Measurements from ENCODE around the gene RNF2.

DNA sequence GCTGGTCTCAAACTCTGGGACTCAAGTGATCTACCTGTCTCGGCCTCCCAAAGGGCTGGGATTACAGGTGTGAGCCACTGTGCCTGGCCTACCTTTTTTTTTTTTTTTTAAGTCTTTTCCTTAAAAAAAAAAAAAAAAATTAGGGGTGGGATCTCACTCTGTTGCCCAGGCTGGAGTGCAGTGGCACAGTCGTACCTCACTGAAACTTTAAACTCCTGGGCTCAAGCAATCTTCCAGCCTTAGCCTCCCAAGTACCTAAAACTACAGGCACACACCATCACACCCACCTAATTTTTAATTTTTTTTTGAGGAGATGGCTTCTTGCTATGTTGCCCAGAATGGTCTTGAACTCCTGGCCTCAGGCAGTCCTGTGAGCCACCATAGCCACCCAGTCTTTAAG lies 38.5 kb downstream of the RNF2 start:
- TF ChIP-seq, protein P1, sequence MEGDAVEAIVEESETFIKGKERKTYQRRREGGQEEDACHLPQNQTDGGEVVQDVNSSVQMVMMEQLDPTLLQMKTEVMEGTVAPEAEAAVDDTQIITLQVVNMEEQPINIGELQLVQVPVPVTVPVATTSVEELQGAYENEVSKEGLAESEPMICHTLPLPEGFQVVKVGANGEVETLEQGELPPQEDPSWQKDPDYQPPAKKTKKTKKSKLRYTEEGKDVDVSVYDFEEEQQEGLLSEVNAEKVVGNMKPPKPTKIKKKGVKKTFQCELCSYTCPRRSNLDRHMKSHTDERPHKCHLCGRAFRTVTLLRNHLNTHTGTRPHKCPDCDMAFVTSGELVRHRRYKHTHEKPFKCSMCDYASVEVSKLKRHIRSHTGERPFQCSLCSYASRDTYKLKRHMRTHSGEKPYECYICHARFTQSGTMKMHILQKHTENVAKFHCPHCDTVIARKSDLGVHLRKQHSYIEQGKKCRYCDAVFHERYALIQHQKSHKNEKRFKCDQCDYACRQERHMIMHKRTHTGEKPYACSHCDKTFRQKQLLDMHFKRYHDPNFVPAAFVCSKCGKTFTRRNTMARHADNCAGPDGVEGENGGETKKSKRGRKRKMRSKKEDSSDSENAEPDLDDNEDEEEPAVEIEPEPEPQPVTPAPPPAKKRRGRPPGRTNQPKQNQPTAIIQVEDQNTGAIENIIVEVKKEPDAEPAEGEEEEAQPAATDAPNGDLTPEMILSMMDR (IDR thresholded peaks at IDR 0.05), result no peak
- TF ChIP-seq ZFX (IDR thresholded peaks at IDR 0.05; ENCODE audit: borderline replicate concordance), result no peak

All from 22Rv1 (cell line).